HepG2 (cell line): Measurements from ENCODE around the gene GRIK3. TPM values are rescaled to one million over a fixed set of nuclear protein-coding genes. Genes with fewer than 3 reads are reported as not detected.

Experiments
- ATAC-seq: fragments of 200-7000 bp; cut with Tn5 transposase; 3 replicates; pipeline ENCODE4 v1.9.1; 2020; ENCODE audit warnings: mild to moderate bottlenecking, moderate library complexity
- BruUV-seq: library from RNA; stranded (reverse); fragments of 400-500 nt; replicated peaks from 2 replicates; lab custom pipeline; 2021; lab: Mats Ljungman, UMichigan
- CTCF ChIA-PET: fragments of 300-600 bp; formaldehyde crosslinking; extraction: SDS; loops from one replicate; lab custom pipeline; 2021; ENCODE audit warnings: low total read pairs, inconsistent platforms, low intra/inter-chr PET ratio; lab: Yijun Ruan, JAX
- POLR2A ChIA-PET: fragments of 350-600 bp; sonication (Branson Sonifier 250); formaldehyde crosslinking; loops from one replicate; lab custom pipeline; 2020; ENCODE audit warnings: antibody characterized with exemption, inconsistent platforms; lab: Yijun Ruan, JAX
- DNase-seq: peaks from one replicate; pipeline ENCODE4 v3.0.0-alpha.2; 2015; ENCODE audit warnings: low spot score
- FAIRE-seq: peaks from 3 replicates; lab custom pipeline; 2011; peaks lifted over from hg19 to GRCh38; lab: Jason Lieb, UNC
- H2AFZ ChIP-seq: one replicate; pipeline ENCODE4 v1.6.1; 2011; ENCODE audit warnings: low read length, inconsistent platforms
- H3K27ac ChIP-seq: fragments of 300-600 bp; 3 replicates; pipeline ENCODE4 v1.8.0; 2011; ENCODE audit warnings: mixed run types, mild to moderate bottlenecking, mixed read lengths, low read length, inconsistent platforms; ENCODE audit not compliant: insufficient read depth; ENCODE audit errors: extremely low read length
- H3K27me3 ChIP-seq, 2 experiments: fragments of 200-600 bp in 1 of 2; 2 replicates in 1 of 2; 3 replicates in 1 of 2; pipeline versions ENCODE4 v1.6.0 to v1.8.0; 2011; ENCODE audit warnings: low read length in 2 of 2, mild to moderate bottlenecking in 2 of 2, moderate library complexity in 2 of 2, inconsistent platforms in 1 of 2; ENCODE audit not compliant: insufficient read depth in 2 of 2, control insufficient read depth in 1 of 2
- H3K36me3 ChIP-seq, 2 experiments: fragments of 200-600 bp in 1 of 2; replicated peaks in 1 of 2; 2 replicates in 1 of 2; 3 replicates in 1 of 2; pipeline versions ENCODE4 v1.5.1 to v1.8.0; 2011; ENCODE audit warnings: low read length in 2 of 2, inconsistent platforms in 1 of 2; ENCODE audit not compliant: insufficient read depth in 2 of 2, control insufficient read depth in 1 of 2
- H3K4me1 ChIP-seq: 2 replicates; pipeline ENCODE4 v1.5.1; 2012; ENCODE audit warnings: low read length, inconsistent platforms; ENCODE audit not compliant: insufficient read depth
- H3K4me2 ChIP-seq: 2 replicates; pipeline ENCODE4 v1.6.0; 2011; ENCODE audit warnings: low read depth, low read length, inconsistent platforms
- H3K4me3 ChIP-seq, 3 experiments: fragments of 200-600 bp in 1 of 3; sonication (generic), shearing (Covaris generic) in 1 of 3; replicated peaks in 1 of 3; 2 replicates each; pipeline ENCODE4 v1.5.1; 2011 to 2016; ENCODE audit warnings: low read length in 3 of 3, inconsistent platforms in 2 of 3, low read depth in 2 of 3, mild to moderate bottlenecking in 2 of 3, control low read depth in 1 of 3, mixed read lengths in 1 of 3; ENCODE audit not compliant: insufficient read depth in 1 of 3
- H3K79me2 ChIP-seq: one replicate; pipeline ENCODE4 v1.6.1; 2011; ENCODE audit warnings: low read length, inconsistent platforms; ENCODE audit not compliant: insufficient read depth
- H3K9ac ChIP-seq: 2 replicates; pipeline ENCODE4 v1.6.0; 2011; ENCODE audit warnings: mild to moderate bottlenecking, low read depth, low read length, inconsistent platforms; ENCODE audit not compliant: insufficient read depth
- H3K9me3 ChIP-seq: 2 replicates; pipeline ENCODE4 v1.5.1; 2012; ENCODE audit warnings: mild to moderate bottlenecking, low read length
- H4K20me1 ChIP-seq: 2 replicates; pipeline ENCODE4 v1.6.0; 2011; ENCODE audit warnings: inconsistent platforms, mild to moderate bottlenecking, low read length, moderate library complexity; ENCODE audit not compliant: insufficient read depth
- ARNTL ChIP-seq: sonication (generic); formaldehyde crosslinking; IDR thresholded peaks from 2 replicates; pipeline ENCODE4 v1.4.0; 2020; ENCODE audit warnings: mild to moderate bottlenecking, missing genetic modification reagents
- CBX2 ChIP-seq, 2 experiments: fragments of 200-600 bp in 1 of 2; sonication (generic); formaldehyde crosslinking in 1 of 2; IDR thresholded peaks; 2 replicates each; pipeline versions ENCODE4 v1.7.0 to v1.8.1; 2018 to 2022; ENCODE audit warnings: low read depth in 2 of 2, low read length in 1 of 2, mild to moderate bottlenecking in 1 of 2, missing genetic modification reagents in 1 of 2
- CREB1 ChIP-seq, 2 experiments: fragments of 450-650 bp in 1 of 2; IDR thresholded peaks; 2 replicates each; pipeline ENCODE4 v1.6.1; 2016 to 2017; ENCODE audit warnings: control low read depth in 1 of 2, mild to moderate bottlenecking in 1 of 2, missing compliant biosample characterization in 1 of 2, missing genetic modification characterization in 1 of 2
- HES4 ChIP-seq: sonication (generic); formaldehyde crosslinking; IDR thresholded peaks from 2 replicates; pipeline ENCODE4 v1.9.0; 2021; ENCODE audit warnings: mild to moderate bottlenecking, missing genetic modification reagents, borderline replicate concordance
- HOXA5 ChIP-seq: sonication (generic); formaldehyde crosslinking; IDR thresholded peaks from 2 replicates; pipeline ENCODE4 v1.4.0; 2020; ENCODE audit warnings: missing genetic modification reagents
- MXD1 ChIP-seq: sonication (generic); formaldehyde crosslinking; IDR thresholded peaks from 2 replicates; pipeline ENCODE4 v1.4.0; 2020; ENCODE audit warnings: mild to moderate bottlenecking, missing genetic modification reagents
- ZNF567 ChIP-seq: sonication (generic); formaldehyde crosslinking; IDR thresholded peaks from 2 replicates; pipeline ENCODE4 v1.8.1; 2023; ENCODE audit warnings: mild to moderate bottlenecking, missing genetic modification reagents, borderline replicate concordance
- ZNF761 ChIP-seq: sonication (generic); formaldehyde crosslinking; conservative IDR thresholded peaks from 2 replicates; pipeline ENCODE4 v1.4.0; 2020; ENCODE audit warnings: mild to moderate bottlenecking, missing genetic modification reagents
- ZSCAN31 ChIP-seq: sonication (generic); formaldehyde crosslinking; IDR thresholded peaks from 2 replicates; pipeline ENCODE4 v1.5.0; 2020; ENCODE audit warnings: low read depth, mild to moderate bottlenecking, missing genetic modification reagents
- ZXDC ChIP-seq: sonication (generic); formaldehyde crosslinking; IDR thresholded peaks from 2 replicates; pipeline ENCODE4 v1.5.0; 2020; ENCODE audit warnings: mild to moderate bottlenecking, missing genetic modification reagents
- WGBS: methylation state at CpG from one replicate; pipeline ENCODE4 v1.1.6; 2017; ENCODE audit warnings: low lambda C conversion rate; 5-methylcytosine and 5-hydroxymethylcytosine counted together
- in situ Hi-C: cut with HindIII; loops from 2 replicates; pipeline ENCODE4 v1.10.0; 2017; ENCODE audit warnings: low pct_unique_long_range_greater_than_20kb; ENCODE audit not compliant: extremely low pct_ligation_motif_present
- intact Hi-C: fragments of 100-400 bp; cut with micrococcal nuclease; formaldehyde crosslinking; loops from one replicate; pipeline ENCODE4 v1.10.0; 2022; ENCODE audit not compliant: unreplicated experiment
- polyA plus RNA-seq, 8 experiments: library from polyadenylated mRNA; depleted of rRNA in 3 of 8; stranded (reverse) in 7 of 8; unstranded in 1 of 8; fragments of >200 nt; fragmentation: Illumina TruSeq in 4 of 8; extraction: Trizol in 4 of 8; gene quantifications; 2 replicates each; pipeline versions ENCODE4 v1.2.1 to v1.2.3, GENCODE V29; 2011 to 2016; ENCODE audit warnings: low read depth in 4 of 8, missing spikeins in 1 of 8, mixed read lengths in 1 of 8; ENCODE audit not compliant: insufficient read depth in 1 of 8
- total RNA-seq, 5 experiments: library from RNA; depleted of rRNA; stranded (reverse); fragments of >200 nt; fragmentation: Illumina TruSeq; extraction: Trizol; gene quantifications; 2 replicates each; pipeline ENCODE4 v1.2.3, GENCODE V29; 2016; ENCODE audit warnings: low read depth in 1 of 5
- TF ChIP-seq, protein P1 (sequence below): sonication (generic); formaldehyde crosslinking; IDR thresholded peaks from 2 replicates; pipeline ENCODE4 v1.8.1; 2022; ENCODE audit warnings: mild to moderate bottlenecking, missing genetic modification reagents

GRIK3 gene
- total and polyA plus RNA-seq, 2 of the 13 experiments (the other 11 are each of a cell fraction or from before 2014, with no cell fraction given): not detected

DNA sequence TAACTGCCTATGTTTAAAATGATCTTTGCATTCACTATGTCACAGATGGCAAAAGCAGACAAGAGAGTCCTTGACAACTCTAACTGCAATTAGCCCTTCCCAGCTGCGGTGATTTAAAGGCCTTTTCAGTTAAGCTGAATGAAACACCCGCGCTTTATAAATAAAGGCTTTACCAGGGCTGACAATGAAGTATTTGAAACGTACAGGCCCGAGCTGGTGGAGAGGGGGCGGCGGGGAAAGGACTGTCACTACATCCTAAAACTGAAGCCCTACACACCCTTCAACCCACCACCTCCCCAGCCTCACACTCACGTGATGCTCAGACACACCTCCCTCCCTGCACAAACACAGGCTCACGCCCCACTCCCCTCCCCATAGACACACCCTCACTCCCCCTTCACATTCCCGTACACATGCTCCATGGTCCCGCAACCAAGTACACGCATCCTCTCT lies 45.5 kb downstream of the GRIK3 start (continued):
- no peak for TF ChIP-seq MXD1 (CRISPR knock-in tag)
- no peak for TF ChIP-seq HOXA5 (CRISPR knock-in tag)
- no peak for TF ChIP-seq ZNF761 (CRISPR knock-in tag)

- in situ Hi-C loops: no loop called here
Observed at GRCh38 chr1:36988321-36988720, 46.0 kb downstream of the GRIK3 start.

More at GRCh38 chr1:36988321-36988720, 46.0 kb downstream of the GRIK3 start:
- no peak for TF ChIP-seq CBX2 (IDR thresholded peaks at IDR 0.05; ENCODE audit: low read depth, low read length)
- TF ChIP-seq CBX2 (CRISPR knock-in tag; IDR thresholded peaks at IDR 0.05; ENCODE audit: low read depth): no peak
- TF ChIP-seq HES4 (CRISPR knock-in tag): no peak
- TF ChIP-seq ZXDC (CRISPR knock-in tag): no peak
- TF ChIP-seq CREB1 (IDR thresholded peaks at IDR 0.05): no peak
- TF ChIP-seq CREB1 (CRISPR knock-in tag; IDR thresholded peaks at IDR 0.05): no peak
- TF ChIP-seq, protein P1, sequence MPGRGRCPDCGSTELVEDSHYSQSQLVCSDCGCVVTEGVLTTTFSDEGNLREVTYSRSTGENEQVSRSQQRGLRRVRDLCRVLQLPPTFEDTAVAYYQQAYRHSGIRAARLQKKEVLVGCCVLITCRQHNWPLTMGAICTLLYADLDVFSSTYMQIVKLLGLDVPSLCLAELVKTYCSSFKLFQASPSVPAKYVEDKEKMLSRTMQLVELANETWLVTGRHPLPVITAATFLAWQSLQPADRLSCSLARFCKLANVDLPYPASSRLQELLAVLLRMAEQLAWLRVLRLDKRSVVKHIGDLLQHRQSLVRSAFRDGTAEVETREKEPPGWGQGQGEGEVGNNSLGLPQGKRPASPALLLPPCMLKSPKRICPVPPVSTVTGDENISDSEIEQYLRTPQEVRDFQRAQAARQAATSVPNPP (CRISPR knock-in tag): no peak
- no peak for TF ChIP-seq ZNF567
- TF ChIP-seq ZSCAN31 (CRISPR knock-in tag): no peak
- no peak for TF ChIP-seq ARNTL (CRISPR knock-in tag)
- intact Hi-C loops: no loop called here
- Histone ChIP-seq H2AFZ (no peak overlapping the region), H3K4me3 (no peak overlapping the region), H3K36me3 (no peaks in the 10 kb centered on the region), H4K20me1 (0 out of 2 replicates have a peak, but pooled peaks cover 2% of the 10 kb centered on the region), H3K9me3 (no peaks in the 10 kb centered on the region), H3K27me3 (peaks cover 2 to 13% of the 10 kb centered on the region in 2 experiments; a peak in 3 of 5 replicates), H3K79me2 (no peaks in the 10 kb centered on the region), H3K4me1 (no peaks in the 10 kb centered on the region), H3K9ac (no peak overlapping the region), H3K27ac (no peak overlapping the region), H3K4me2 (no peak overlapping the region)
- no peak for ATAC-seq
- FAIRE-seq: no peak
- WGBS: 4% methylated on average over 9 of the region's 10 CpGs
- DNase-seq: no peak
- BruUV-seq: no TSS peak
- ChIA-PET POLR2A (no interaction called here), CTCF (no interaction called here)
